Ishikawa (cell line): ENCODE results near the gene RALGPS1.

Source experiments
- CEBPB ChIP-seq: IDR thresholded peaks from 2 replicates; pipeline ENCODE4 v1.6.1; 2012
- CREB1 ChIP-seq: IDR thresholded peaks from 2 replicates; pipeline ENCODE4 v1.6.1; 2012; ENCODE audit warnings: low read depth
- EGR1 ChIP-seq: IDR thresholded peaks from 2 replicates; pipeline ENCODE4 v1.6.1; 2012
- EP300 ChIP-seq: IDR thresholded peaks from 2 replicates; pipeline ENCODE4 v1.6.1; 2012; ENCODE audit warnings: borderline replicate concordance
- FOXM1 ChIP-seq: IDR thresholded peaks from 2 replicates; pipeline ENCODE4 v1.6.1; 2012; ENCODE audit warnings: low read depth, borderline replicate concordance
- NFIC ChIP-seq: IDR thresholded peaks from 2 replicates; pipeline ENCODE4 v1.6.1; 2012
- RAD21 ChIP-seq: IDR thresholded peaks from 2 replicates; pipeline ENCODE4 v1.6.1; 2012; ENCODE audit warnings: low read depth
- TAF1 ChIP-seq: IDR thresholded peaks from 2 replicates; pipeline ENCODE4 v1.6.1; 2012; ENCODE audit warnings: low read depth, mild to moderate bottlenecking
- TCF12 ChIP-seq: IDR thresholded peaks from 2 replicates; pipeline ENCODE4 v1.6.1; 2012; ENCODE audit warnings: low read depth
- TEAD4 ChIP-seq: IDR thresholded peaks from 2 replicates; pipeline ENCODE4 v1.6.1; 2012
- YY1 ChIP-seq: IDR thresholded peaks from 2 replicates; pipeline ENCODE4 v1.6.1; 2012; ENCODE audit warnings: low read depth
- ZBTB7A ChIP-seq: IDR thresholded peaks from 2 replicates; pipeline ENCODE4 v1.6.1; 2012; ENCODE audit warnings: low read depth
- TF ChIP-seq, protein P1 (sequence below): IDR thresholded peaks from 2 replicates; pipeline ENCODE4 v1.6.1; 2012
- TF ChIP-seq, protein P2 (sequence below): IDR thresholded peaks from 2 replicates; pipeline ENCODE4 v1.6.1; 2012
- TF ChIP-seq, protein P3 (sequence below): IDR thresholded peaks from 2 replicates; pipeline ENCODE4 v1.6.1; 2012; ENCODE audit warnings: low read depth, mild to moderate bottlenecking

The RALGPS1 gene

DNA sequence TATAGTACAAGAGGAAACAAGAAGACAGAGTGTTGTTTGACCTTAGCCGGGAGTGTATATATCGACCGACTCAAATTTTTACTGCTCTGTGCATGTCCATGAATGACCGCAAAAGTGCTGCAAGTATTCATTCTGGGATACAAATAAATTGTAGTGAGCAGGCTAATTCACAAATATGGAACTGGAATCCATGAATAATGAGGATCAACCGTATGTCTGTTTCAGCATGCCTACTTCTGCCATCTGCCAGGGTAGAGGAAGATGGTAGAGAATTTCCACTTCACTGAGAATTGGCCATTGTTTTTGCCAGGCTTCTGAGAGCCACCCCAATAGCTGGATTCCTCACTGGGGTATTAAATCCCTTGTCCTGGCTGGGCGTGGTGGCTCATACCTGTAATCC lies 8.5 kb upstream of the RALGPS1 start:
- TF ChIP-seq YY1 (no peak), RAD21 (no peak), EGR1 (no peak), TAF1 (no peak), EP300 (no peak), NFIC (no peak), TEAD4 (no peak)

DNA sequence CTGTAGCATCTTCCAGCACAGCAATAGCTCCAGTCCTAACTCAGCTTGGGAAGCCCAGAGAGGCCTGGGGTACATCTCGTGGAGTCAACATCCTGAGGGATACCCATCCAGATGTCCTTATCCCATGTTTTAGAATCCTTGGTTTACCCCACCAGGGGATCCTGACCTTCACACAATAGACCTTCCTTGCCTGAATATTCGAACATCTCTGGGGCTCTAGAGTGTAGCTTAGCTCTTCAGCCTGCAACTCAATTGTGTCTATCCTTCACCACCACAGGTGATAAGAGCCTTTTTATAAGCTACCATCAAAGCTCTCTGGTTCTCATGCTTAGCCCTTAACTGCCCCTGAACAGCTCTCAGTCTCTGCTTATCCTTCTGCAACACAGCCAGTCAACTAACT lies 7.5 kb upstream of the RALGPS1 start:
- TF ChIP-seq CREB1 (no peak), ZBTB7A (no peak), EP300 (no peak), NFIC (no peak), YY1 (no peak), EGR1 (no peak), CEBPB (no peak), TEAD4 (no peak), TAF1 (no peak)
- TF ChIP-seq, protein P1, sequence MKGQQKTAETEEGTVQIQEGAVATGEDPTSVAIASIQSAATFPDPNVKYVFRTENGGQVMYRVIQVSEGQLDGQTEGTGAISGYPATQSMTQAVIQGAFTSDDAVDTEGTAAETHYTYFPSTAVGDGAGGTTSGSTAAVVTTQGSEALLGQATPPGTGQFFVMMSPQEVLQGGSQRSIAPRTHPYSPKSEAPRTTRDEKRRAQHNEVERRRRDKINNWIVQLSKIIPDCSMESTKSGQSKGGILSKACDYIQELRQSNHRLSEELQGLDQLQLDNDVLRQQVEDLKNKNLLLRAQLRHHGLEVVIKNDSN = no peak
- TF ChIP-seq, protein P2, sequence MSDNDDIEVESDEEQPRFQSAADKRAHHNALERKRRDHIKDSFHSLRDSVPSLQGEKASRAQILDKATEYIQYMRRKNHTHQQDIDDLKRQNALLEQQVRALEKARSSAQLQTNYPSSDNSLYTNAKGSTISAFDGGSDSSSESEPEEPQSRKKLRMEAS = no peak

DNA sequence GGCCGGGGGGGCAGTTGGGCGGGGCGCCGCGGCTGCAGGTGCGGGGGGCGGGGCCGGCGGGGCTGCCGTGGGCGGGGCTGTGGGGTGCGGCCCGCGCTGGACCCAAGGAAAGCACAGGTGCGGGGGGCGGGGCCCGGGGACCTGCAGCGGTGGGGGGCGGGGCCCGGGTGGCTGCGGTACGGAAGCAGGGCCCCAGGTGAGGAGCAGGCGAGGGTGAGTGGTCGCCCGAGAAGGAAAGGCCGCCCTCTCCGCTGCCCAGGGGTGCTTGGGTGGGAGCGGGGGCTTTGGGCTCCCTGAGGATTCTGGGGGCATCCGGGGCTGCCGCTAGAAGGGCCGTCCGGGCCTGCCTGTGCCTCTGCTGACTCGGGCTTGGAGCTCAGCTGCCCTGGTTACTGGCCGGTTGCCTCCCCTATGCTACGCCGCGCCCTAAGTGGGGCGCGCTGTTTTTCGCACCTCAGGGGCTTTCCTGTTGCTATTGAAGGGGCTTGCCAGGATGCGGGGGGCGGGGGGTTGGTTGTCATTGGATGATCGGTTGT lies 767 bp downstream of the RALGPS1 start:
- TF ChIP-seq, protein P3, sequence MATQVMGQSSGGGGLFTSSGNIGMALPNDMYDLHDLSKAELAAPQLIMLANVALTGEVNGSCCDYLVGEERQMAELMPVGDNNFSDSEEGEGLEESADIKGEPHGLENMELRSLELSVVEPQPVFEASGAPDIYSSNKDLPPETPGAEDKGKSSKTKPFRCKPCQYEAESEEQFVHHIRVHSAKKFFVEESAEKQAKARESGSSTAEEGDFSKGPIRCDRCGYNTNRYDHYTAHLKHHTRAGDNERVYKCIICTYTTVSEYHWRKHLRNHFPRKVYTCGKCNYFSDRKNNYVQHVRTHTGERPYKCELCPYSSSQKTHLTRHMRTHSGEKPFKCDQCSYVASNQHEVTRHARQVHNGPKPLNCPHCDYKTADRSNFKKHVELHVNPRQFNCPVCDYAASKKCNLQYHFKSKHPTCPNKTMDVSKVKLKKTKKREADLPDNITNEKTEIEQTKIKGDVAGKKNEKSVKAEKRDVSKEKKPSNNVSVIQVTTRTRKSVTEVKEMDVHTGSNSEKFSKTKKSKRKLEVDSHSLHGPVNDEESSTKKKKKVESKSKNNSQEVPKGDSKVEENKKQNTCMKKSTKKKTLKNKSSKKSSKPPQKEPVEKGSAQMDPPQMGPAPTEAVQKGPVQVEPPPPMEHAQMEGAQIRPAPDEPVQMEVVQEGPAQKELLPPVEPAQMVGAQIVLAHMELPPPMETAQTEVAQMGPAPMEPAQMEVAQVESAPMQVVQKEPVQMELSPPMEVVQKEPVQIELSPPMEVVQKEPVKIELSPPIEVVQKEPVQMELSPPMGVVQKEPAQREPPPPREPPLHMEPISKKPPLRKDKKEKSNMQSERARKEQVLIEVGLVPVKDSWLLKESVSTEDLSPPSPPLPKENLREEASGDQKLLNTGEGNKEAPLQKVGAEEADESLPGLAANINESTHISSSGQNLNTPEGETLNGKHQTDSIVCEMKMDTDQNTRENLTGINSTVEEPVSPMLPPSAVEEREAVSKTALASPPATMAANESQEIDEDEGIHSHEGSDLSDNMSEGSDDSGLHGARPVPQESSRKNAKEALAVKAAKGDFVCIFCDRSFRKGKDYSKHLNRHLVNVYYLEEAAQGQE = no peak
- TF ChIP-seq TEAD4 (no peak), YY1 (no peak), TAF1 (no peak), NFIC (no peak), FOXM1 (no peak), CREB1 (no peak), TCF12 (no peak)

DNA sequence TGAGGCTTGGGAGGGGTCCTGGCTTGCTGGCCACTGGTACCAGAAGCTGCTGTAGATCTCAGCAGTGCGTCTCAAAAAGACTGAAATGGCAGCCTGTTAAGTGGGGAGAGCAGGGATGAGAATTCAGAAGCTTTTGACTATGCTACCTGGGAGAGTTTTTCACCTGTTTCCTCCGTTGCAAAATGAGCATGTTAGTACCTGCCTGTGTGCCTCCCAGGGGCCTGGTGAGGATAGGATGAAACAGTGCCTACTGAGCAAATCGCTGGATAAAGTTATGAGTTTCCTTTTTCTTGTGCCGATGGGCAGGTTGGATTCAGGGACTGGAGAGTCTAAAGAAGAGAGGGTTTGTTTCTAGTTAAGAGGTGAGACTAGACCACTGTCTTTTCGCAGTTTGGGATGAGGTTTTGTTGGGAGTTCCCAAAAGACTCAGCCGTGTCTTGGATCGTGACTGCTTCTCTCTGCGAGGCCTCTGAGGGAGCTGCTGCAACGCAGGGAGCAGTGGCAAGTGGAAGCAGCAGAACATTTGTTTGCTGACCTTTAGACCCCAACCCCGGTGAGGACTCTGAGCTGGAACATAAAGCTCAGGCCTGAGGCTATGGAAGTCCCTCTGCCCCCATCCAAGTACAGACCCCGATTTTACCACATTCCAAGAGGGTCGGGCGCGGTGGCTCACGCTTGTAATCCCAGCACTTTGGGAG lies 1.4 kb downstream of the RALGPS1 start:
- no peak for TF ChIP-seq TAF1
- TF ChIP-seq, protein P3 = no peak
- no peak for TF ChIP-seq CREB1
- TF ChIP-seq EGR1 = no peak
- TF ChIP-seq RAD21 = no peak
- no peak for TF ChIP-seq CEBPB
- TF ChIP-seq EP300 = no peak
- TF ChIP-seq NFIC = no peak
- no peak; the same call in 1 of the 2 replicates for TF ChIP-seq ZBTB7A
- TF ChIP-seq FOXM1 = no peak

DNA sequence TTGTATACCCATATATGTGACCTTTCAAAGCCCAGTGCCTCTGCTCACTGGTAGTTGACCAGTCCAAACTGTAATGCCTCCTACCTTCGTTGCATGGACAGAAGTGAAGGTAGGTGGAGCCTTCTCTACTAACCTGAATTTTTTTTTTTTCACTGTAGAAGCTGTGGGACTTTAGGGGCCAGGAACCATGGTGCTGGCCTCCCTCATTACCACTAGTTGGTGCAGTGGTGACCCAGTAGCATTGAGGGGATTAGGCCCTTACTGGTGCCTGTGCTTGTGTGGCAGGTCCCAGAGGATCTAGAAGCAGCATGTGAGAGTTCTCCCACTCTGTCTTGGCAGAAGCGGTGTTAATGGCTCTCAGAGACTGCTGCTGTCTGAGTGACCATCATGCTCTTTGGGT lies 2.3 kb downstream of the RALGPS1 start:
- TF ChIP-seq EP300 (no peak), FOXM1 (no peak), CEBPB (no peak)
- TF ChIP-seq, protein P3 = no peak

DNA sequence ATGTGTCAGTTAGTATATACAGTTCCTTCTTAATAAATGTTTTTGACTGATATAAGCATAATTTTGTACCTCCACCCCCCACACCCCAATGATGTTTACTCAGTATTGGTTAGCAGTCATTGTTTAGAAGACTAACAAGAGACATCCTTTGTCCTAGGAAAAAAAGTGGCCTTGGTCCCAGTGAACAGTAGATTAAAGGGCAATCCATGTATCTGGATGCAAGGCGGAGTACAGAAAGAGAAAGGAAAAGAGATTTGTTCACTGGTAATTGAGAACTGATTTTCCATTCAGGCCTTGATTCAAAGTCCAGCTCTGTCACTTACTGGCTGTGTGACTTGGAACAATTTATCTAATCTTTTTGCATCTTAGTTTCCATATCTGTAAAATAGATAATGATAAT lies 4.6 kb downstream of the RALGPS1 start:
- no peak for TF ChIP-seq TAF1
- TF ChIP-seq FOXM1 = no peak
- no peak for TF ChIP-seq CEBPB
- TF ChIP-seq ZBTB7A = no peak
- TF ChIP-seq TCF12 = no peak
- no peak for TF ChIP-seq EP300
- no peak for TF ChIP-seq EGR1
- TF ChIP-seq CREB1 = no peak
- TF ChIP-seq, protein P3 = no peak
- TF ChIP-seq NFIC = no peak
- TF ChIP-seq, protein P2 = no peak
- TF ChIP-seq, protein P1 = no peak
- TF ChIP-seq TEAD4 = no peak
- no peak for TF ChIP-seq YY1
- TF ChIP-seq RAD21 = no peak
